Non-pigmented ciliary epithelial cell (primary cell): ENCODE results near the gene BFSP1.

Experiments used
- DNase-seq: peaks from one replicate; pipeline ENCODE4 v3.0.0-alpha.2; 2010; ENCODE audit warnings: low read depth

The BFSP1 gene

GRCh38 chr20:17557675-17558006, 26.5 kb upstream of the BFSP1 start:
- no peak for DNase-seq

- no peak for DNase-seq
Measured at GRCh38 chr20:17556837-17557674, 25.9 kb upstream of the BFSP1 start.

- no peak for DNase-seq
Measured at GRCh38 chr20:17555106-17555505, 23.9 kb upstream of the BFSP1 start.

GRCh38 chr20:17549131-17549530, 18.0 kb upstream of the BFSP1 start:
- no peak for DNase-seq

GRCh38 chr20:17545127-17545526, 13.9 kb upstream of the BFSP1 start:
- no peak for DNase-seq

- peak; percentile 43 for DNase-seq
Measured at GRCh38 chr20:17543531-17544131, 12.5 kb upstream of the BFSP1 start.

GRCh38 chr20:17542993-17543412, 11.8 kb upstream of the BFSP1 start:
- DNase-seq, result peak; percentile 67

- no peak for DNase-seq
Measured at GRCh38 chr20:17542481-17542880, 11.3 kb upstream of the BFSP1 start.

GRCh38 chr20:17541996-17542395, 10.8 kb upstream of the BFSP1 start:
- peak; percentile 67 for DNase-seq

GRCh38 chr20:17541596-17541995, 10.4 kb upstream of the BFSP1 start:
- no peak for DNase-seq

- no peak for DNase-seq
Measured at GRCh38 chr20:17538517-17539170, 7.5 kb upstream of the BFSP1 start.

GRCh38 chr20:17537959-17538358, 6.8 kb upstream of the BFSP1 start:
- DNase-seq, result no peak

GRCh38 chr20:17536944-17537444, 5.8 kb upstream of the BFSP1 start:
- DNase-seq, result peak; percentile 37

GRCh38 chr20:17534077-17534476, 2.9 kb upstream of the BFSP1 start:
- no peak for DNase-seq

GRCh38 chr20:17533396-17533795, 2.2 kb upstream of the BFSP1 start:
- DNase-seq, result peak; percentile 43

- no peak for DNase-seq
Measured at GRCh38 chr20:17531665-17532025, 466 bp upstream of the BFSP1 start.

GRCh38 chr20:17530153-17530552, 1.0 kb downstream of the BFSP1 start:
- no peak for DNase-seq

GRCh38 chr20:17529586-17529985, 1.6 kb downstream of the BFSP1 start:
- no peak for DNase-seq

- no peak for DNase-seq
Measured at GRCh38 chr20:17525650-17526049, 5.5 kb downstream of the BFSP1 start.

- no peak for DNase-seq
Measured at GRCh38 chr20:17525132-17525531, 6.0 kb downstream of the BFSP1 start.

GRCh38 chr20:17524560-17524959, 6.6 kb downstream of the BFSP1 start:
- no peak for DNase-seq

GRCh38 chr20:17523326-17523725, 7.9 kb downstream of the BFSP1 start:
- no peak for DNase-seq

- no peak for DNase-seq
Measured at GRCh38 chr20:17522528-17522927, 8.7 kb downstream of the BFSP1 start.
